Vagina (tissue), 2 donors: ENCODE measurements around the gene ITSN1. TPM values are rescaled to one million over a fixed set of nuclear protein-coding genes. Genes with fewer than 3 reads are reported as not detected.

ENCODE experiments used
- DNase-seq, 2 donors: peaks; one replicate each; pipeline ENCODE4 v3.0.0-alpha.2; 2017; ENCODE audit errors: extremely low spot score in 2 of 2
- H3K27ac ChIP-seq: fragments of 200-600 bp; sonication (generic); one replicate; pipeline ENCODE4 v1.5.1; 2019
- H3K27me3 ChIP-seq: fragments of 200-600 bp; sonication (generic); one replicate; pipeline ENCODE4 v1.5.1; 2019
- H3K36me3 ChIP-seq, 2 donors: fragments of 200-600 bp; sonication (generic); one replicate each; pipeline ENCODE4 v1.5.1; 2017 to 2019
- H3K4me1 ChIP-seq: fragments of 200-600 bp; sonication (generic); one replicate; pipeline ENCODE4 v1.5.1; 2019
- H3K4me3 ChIP-seq, 2 donors: fragments of 200-600 bp; sonication (generic); 1 replicate in 1 of 2; 2 replicates in 1 of 2; pipeline ENCODE4 v1.5.1; 2016 to 2019
- H3K9me3 ChIP-seq: fragments of 200-600 bp; sonication (generic); one replicate; pipeline ENCODE4 v1.5.1; 2019
- CTCF ChIP-seq, 3 experiments: fragments of 450-650 bp in 2 of 3; fragments of 200-600 bp in 1 of 3; sonication (generic) in 1 of 3; IDR thresholded peaks; one replicate each; pipeline ENCODE4 v1.5.1; 2017 to 2019; ENCODE audit warnings: antibody characterized with exemption in 3 of 3, mild to moderate bottlenecking in 2 of 3, moderate library complexity in 2 of 3
- POLR2A ChIP-seq, 2 donors: fragments of 450-650 bp; IDR thresholded peaks; one replicate each; pipeline ENCODE4 v1.6.1; 2017; ENCODE audit warnings: antibody characterized with exemption in 2 of 2, mild to moderate bottlenecking in 2 of 2, moderate library complexity in 2 of 2
- POLR2AphosphoS5 ChIP-seq, 2 donors: sonication (generic); formaldehyde crosslinking; IDR thresholded peaks; one replicate each; pipeline ENCODE4 v1.9.0; 2017; ENCODE audit warnings: antibody characterized with exemption in 2 of 2, mild to moderate bottlenecking in 2 of 2, low read depth in 1 of 2; ENCODE audit not compliant: insufficient read depth in 1 of 2
- intact Hi-C: fragments of 100-400 bp; cut with DNase I; formaldehyde crosslinking; loops from one replicate; pipeline ENCODE4 v1.15.1; 2023
- total RNA-seq: library from RNA; depleted of rRNA; stranded (reverse); fragments of >200 nt; gene quantifications from one replicate; pipeline ENCODE4 v1.2.3, GENCODE V29; 2016

The ITSN1 gene
- total RNA-seq, 1 donor from 2014 or later, result 46.9 TPM

GRCh38 chr21:33734818-33735217 is 92.5 kb downstream of the ITSN1 start:
- intact Hi-C loops, result no loop called here
- Histone ChIP-seq H3K9me3 (no peaks in the 10 kb centered on the region), H3K27me3 (no peaks in the 10 kb centered on the region), H3K4me1 (no peaks in the 10 kb centered on the region), H3K36me3 (peaks cover 0 to 5% of the 10 kb centered on the region in 2 donors), H3K4me3 (no peak overlapping the region), H3K27ac (no peak overlapping the region)
- TF ChIP-seq POLR2A (IDR thresholded peaks at IDR 0.05), result no peak
- TF ChIP-seq POLR2AphosphoS5 (IDR thresholded peaks at IDR 0.05; ENCODE audit: insufficient read depth in 1 of 2, low read depth in 1 of 2), result no peak
- TF ChIP-seq CTCF (IDR thresholded peaks at IDR 0.05), result no peak
- no peak for DNase-seq

- DNase-seq, result no peak
- Histone ChIP-seq H3K4me1 (no peaks in the 10 kb centered on the region), H3K4me3 (no peak overlapping the region), H3K36me3 (peaks cover 0 to 5% of the 10 kb centered on the region in 2 donors), H3K9me3 (no peaks in the 10 kb centered on the region), H3K27me3 (no peaks in the 10 kb centered on the region), H3K27ac (no peak overlapping the region)
- intact Hi-C loops, result no loop called here
- no peak for TF ChIP-seq POLR2A (IDR thresholded peaks at IDR 0.05)
- no peak for TF ChIP-seq POLR2AphosphoS5 (IDR thresholded peaks at IDR 0.05; ENCODE audit: insufficient read depth in 1 of 2, low read depth in 1 of 2)
- TF ChIP-seq CTCF (IDR thresholded peaks at IDR 0.05), result no peak
These were observed 94.3 kb downstream of the ITSN1 start for GRCh38 chr21:33736569-33736968.

- Histone ChIP-seq H3K9me3 (no peaks in the 10 kb centered on the region), H3K4me3 (no peak overlapping the region), H3K27ac (no peak overlapping the region), H3K27me3 (no peaks in the 10 kb centered on the region), H3K4me1 (no peaks in the 10 kb centered on the region), H3K36me3 (peaks cover 0 to 5% of the 10 kb centered on the region in 2 donors)
- intact Hi-C loops, result no loop called here
- TF ChIP-seq POLR2A (IDR thresholded peaks at IDR 0.05), result no peak
- no peak for TF ChIP-seq POLR2AphosphoS5 (IDR thresholded peaks at IDR 0.05; ENCODE audit: insufficient read depth in 1 of 2, low read depth in 1 of 2)
- no peak for TF ChIP-seq CTCF (IDR thresholded peaks at IDR 0.05)
- no peak for DNase-seq
These were observed 97.4 kb downstream of the ITSN1 start for GRCh38 chr21:33739701-33740100.

GRCh38 chr21:33747420-33747819 is 105.1 kb downstream of the ITSN1 start:
- Histone ChIP-seq H3K4me3 (no peak overlapping the region), H3K27ac (no peak overlapping the region), H3K36me3 (no peaks in the 10 kb centered on the region), H3K4me1 (peaks cover 4% of the 10 kb centered on the region), H3K27me3 (no peaks in the 10 kb centered on the region), H3K9me3 (peaks cover 9% of the 10 kb centered on the region)
- DNase-seq, result no peak
- TF ChIP-seq CTCF (IDR thresholded peaks at IDR 0.05) (no peak), POLR2A (IDR thresholded peaks at IDR 0.05) (no peak), POLR2AphosphoS5 (IDR thresholded peaks at IDR 0.05; ENCODE audit: insufficient read depth in 1 of 2, low read depth in 1 of 2) (no peak)
- intact Hi-C loops, result no loop called here

- intact Hi-C loops, result no loop called here
- TF ChIP-seq POLR2A (IDR thresholded peaks at IDR 0.05) (no peak), POLR2AphosphoS5 (IDR thresholded peaks at IDR 0.05; ENCODE audit: insufficient read depth in 1 of 2, low read depth in 1 of 2) (no peak), CTCF (IDR thresholded peaks at IDR 0.05) (no peak)
- no peak overlapping the region for H3K27ac ChIP-seq
These were observed 106.6 kb downstream of the ITSN1 start for GRCh38 chr21:33748903-33749302.

More at GRCh38 chr21:33748903-33749302, 106.6 kb downstream of the ITSN1 start:
- H3K27me3 ChIP-seq, result no peaks in the 10 kb centered on the region
- no peaks in the 10 kb centered on the region for H3K36me3 ChIP-seq
- H3K4me1 ChIP-seq, result peaks cover 4% of the 10 kb centered on the region
- peaks cover 9% of the 10 kb centered on the region for H3K9me3 ChIP-seq
- no peak overlapping the region for H3K4me3 ChIP-seq
- DNase-seq, result no peak
